HL-60/S4 treated with phorbol 12-myristate 13-acetate at 8.2 ng/mL for 4 days and 3 days (cell line): ENCODE results near the gene AMZ1.

Source experiments
- in situ Hi-C: fragments of 300-500 bp; cut with MboI; formaldehyde crosslinking; loops from 2 replicates; pipeline ENCODE4 v1.15.0; 2022; ENCODE audit warnings: low sequenced_read_pairs

Gene AMZ1

DNA sequence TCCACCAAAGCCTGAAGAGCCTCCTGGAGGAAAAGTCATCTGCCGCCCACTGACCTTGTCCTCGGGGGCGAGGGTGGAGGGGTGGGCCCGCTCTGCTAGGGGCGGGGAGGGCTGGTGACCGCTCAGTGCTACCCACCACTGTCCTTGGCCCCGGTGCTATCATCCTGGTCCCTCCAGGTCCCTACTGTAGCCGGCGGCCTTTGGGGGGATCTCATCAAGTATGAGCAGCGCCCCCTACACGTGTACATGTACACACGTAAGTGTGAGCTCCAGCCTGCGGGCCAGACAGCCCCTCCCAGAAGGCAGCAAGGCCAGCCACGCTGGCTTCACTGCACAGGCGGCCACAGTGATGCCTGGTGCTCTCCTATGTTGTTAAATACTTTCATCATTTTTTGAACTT is 36.7 kb upstream of the AMZ1 start:
- in situ Hi-C loops: no loop called here

DNA sequence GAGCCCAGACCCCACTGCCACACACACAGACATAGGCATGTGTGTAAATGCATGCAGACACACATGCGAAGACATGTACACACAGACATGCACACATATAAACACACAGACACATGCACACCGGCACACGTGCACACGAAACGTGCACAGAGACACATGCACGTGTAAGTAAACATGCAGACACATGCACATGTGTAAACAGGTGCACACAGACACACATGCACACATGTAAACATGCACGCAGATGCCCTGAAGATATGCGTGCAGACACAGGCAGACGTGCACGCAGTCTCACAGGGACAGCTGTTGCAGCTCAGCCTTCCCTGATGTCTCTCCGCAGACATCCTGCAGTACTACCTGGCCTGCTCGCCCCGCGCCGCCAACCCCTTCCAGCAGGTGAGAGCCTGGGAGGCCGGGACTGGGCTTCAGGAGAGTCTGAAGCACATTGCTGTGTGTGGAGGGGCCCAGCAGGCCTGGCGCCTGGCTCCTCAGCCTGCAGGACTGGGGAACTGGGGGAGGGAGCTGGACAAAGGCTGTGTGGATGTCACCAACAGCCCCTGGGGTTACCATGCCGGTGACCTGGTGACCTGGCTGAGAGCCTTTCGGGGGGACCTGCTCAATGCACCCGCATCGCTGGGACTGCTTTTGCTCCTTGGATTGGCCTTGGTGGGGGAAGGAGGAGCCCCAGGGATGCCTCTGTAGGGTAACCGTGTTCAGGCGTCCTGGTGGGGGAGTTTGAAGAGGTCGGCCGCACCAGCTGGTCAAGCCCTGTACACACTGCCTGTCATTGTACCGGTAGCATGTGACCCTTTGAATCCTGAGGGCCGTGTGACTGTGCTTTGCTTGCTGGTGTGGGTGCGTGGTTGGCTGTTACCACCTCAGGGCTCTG is 35.9 kb upstream of the AMZ1 start:
- in situ Hi-C loops: no loop called here

DNA sequence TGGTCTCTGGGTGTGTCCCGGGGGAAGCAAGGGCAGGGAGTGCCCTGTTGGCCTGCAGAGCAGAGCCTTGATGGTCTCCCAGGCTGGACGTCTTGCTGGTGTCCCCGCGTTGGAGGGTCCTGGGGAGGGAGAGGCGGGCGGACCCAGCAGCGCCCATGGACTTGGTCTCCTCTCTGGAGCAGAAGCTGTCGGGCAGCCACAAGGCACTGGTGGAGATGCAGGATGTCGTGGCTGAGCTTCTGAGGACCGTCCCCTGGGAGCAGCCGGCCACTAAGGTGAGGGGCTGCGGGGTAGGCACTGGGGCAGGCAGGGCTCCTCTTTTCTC is 35.3 kb upstream of the AMZ1 start:
- in situ Hi-C loops: no loop called here

DNA sequence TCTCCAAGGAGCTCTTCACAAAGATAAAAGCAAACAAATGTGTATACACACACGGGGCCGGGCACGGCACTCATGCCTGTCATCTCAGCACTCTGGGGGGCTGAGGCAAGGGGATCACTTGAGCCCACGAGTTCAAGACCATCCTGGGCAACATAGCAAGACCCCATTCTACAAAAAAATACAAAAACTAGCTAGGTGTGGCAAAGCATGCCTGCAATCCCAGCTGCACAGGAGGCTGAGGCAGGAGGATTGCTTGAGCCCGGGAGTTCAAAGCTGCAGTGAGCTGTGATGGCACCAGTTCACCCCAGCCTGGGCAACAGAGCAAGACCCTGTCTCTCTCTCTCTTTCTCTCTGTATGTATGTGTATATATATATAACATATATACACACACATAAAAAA is 33.9 kb upstream of the AMZ1 start:
- in situ Hi-C loops: no loop called here

DNA sequence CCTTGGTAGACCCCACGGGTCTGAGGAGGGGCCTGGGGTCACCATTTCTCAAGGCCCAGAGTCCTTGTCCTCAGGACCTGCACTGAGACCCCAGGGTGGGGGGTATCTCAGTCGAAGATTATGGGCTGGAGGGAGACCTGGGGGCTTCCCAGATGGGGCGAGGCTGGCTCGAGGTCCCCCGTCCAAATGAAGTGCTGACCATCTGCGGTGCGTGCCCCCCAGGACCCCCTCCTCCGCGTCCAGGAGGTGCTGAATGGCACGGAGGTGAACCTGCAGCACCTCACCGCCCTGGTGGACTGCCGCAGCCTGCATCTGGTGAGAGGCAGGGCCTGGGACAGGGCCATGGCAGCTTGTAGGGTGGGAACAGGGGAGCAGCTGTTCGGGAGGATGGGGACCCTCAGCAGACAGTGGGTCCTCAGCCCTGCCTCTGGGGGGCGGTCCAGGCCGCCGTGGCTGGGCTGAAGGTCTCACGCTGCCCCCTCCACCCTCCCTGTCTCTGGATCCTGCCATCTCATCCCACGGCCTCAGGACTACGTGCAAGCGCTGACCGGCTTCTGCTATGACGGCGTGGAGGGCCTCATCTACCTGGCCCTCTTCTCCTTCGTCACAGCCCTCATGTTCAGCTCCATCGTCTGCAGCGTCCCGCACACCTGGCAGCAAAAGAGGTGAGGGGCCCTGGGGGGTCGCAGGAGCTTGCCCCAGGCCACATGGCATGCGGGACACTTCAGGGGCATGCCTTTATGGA is 32.0 kb upstream of the AMZ1 start:
- in situ Hi-C loops: no loop called here

DNA sequence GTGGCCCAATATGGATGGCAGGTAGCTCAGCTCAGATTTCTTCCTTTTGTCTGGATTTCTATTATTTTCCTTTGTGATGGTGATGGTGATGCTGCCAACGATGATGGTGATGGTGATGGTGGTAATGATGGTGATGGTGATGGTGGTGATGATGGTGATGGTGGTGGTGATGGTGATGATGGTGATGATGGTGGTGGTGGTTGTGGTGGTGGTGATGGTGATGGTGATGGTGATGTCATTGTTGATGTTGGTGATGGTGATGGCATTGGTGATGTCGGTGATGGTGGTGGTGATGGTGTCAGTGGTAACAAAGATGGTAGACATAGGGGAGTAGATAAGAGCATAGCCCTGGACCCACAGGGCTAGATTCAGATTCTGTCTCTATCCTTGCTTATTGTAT is 30.8 kb upstream of the AMZ1 start:
- in situ Hi-C loops: no loop called here

DNA sequence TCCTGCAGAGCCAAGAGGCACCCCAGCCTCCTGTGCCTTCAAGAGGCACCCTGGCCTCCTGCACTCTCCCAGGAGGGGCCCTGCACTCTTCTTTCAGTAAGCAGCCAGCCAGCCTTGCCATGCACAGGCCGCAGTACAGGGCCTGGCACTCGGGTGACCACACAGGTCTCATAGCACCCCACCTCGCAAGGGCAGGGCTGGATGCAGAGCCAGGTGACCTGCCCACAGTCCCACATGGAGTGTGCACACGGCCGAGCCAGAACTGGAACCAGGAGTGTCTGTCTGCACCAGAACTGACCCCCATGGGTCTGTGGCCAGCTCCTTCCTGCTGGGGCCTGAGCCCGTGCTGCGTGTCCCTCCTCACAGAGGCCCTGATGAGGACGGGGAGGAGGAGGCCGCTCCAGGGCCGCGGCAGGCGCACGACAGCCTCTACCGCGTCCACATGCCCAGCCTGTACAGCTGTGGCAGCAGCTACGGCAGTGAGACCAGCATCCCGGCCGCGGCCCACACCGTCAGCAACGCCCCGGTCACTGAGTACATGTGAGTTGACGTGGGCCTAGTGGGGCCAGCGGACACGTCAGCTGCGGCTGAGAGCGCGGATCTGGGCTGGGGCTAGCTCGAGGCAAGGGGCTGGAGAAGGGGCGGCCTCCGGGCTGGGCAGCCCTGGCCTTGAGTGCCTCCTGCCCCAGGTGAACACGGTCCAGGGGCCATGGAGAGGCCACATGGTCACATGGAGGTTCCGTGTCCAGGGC is 29.9 kb upstream of the AMZ1 start:
- in situ Hi-C loops: no loop called here

DNA sequence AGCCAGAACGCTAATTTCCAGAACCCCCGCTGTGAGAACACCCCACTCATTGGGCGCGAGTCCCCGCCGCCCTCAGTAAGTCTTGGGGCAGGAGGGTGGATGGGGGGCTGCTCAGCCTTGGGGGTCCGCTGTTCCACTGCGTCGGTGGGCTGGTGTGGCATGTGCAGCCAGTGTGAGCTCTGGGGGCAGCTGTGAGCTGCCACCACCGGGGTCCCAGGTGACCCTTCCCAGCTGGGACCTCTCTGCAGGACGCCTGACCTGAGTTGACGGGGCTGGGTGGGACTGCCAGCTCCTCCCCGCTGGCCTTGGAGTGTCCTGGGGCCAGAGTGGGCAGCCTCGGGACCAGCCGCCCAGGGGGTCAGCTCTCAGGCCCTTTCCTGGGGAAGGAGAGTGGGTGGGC is 29.1 kb upstream of the AMZ1 start:
- in situ Hi-C loops: no loop called here

DNA sequence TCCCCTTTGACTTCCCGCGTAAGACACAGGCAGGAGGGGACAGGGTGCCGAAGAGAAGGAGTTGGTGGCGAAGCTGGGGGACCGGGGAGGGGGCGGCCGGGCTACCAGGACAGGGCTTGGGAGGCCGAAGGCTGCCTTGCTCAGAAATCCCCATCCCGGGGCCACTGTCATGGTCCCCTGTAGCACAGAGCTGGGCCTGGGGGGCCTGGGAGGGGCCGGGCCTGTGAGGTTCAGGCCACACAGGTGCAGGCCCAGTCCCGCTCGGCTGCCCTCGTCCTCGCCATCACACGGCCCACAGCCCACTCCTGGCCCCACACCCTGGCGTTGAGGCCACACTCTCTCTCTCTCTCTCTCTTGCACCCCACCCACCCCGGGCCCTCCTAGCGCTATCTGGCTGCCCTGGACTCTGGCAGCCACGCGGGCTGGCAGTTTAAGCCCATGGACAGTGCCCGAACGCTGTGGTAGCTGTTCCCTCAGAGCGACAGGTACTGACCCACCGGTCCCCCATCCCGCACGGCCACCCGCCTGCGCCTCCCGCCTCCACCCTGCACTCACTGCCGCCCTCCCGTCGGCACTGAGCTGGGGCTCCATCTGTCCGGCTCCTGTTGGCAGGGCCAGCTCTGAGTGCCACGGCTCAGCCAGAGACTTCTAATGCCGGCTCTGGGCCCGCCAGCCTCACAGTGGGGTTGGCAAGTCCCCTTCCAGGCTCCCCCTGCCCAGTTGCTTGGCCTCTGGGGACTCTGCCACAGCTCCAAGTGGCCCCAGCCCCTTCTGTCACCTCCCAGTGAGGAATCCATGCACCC is 28.2 kb upstream of the AMZ1 start:
- in situ Hi-C loops: no loop called here

DNA sequence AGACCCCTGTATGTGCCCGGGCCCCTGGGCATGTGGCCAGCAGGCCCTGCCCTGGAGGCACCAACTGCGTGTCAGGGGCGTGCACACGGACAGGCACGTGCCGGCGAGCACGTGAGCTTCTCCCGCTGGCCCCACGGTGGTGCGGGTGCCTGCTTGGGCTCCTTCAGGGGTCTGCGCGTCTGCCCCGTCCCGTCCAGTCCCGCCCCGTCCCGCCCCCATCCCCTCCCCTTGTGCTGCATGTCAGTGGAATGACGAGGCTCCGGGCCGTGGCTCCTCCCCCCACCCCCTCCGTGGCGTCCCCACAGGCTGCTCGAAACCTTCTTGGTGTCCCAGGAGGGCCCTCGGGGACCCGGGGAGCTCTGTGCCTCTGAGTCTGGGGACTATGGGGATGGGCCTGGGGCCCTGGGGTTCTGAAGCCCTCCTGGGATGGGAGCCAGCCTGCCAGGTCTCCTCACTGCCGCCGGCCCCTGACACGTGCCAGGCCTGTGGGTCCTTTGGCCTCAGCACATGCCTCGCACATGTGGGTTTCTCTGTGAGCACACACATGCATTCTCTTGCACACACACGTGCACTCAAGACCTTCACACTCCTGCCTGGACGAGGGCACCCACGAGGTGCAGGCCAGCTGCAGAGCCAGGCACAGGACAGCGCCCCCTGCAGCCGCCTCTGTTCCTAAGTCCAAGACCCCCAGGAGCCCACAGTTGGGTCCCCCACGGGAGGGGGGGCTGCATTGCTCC is 27.5 kb upstream of the AMZ1 start:
- in situ Hi-C loops: no loop called here

DNA sequence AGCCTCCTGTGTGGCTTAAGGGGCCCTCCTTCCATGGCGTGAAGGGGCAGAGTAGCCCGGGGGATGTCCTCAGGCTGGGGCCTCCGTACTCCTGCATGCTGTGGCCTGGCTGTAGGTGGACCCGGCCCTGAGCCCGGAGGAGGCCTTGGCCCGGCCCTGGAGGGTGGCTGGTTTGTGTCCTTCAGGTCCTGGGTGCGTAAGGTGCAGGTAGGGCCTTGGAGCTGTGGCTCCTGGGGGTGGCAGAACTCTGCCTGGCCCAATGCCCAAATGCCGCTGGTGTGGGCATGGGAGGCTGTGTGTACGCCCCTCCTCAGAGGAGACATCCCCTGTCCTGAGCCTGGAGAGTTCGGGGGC is 26.9 kb upstream of the AMZ1 start:
- in situ Hi-C loops: no loop called here

DNA sequence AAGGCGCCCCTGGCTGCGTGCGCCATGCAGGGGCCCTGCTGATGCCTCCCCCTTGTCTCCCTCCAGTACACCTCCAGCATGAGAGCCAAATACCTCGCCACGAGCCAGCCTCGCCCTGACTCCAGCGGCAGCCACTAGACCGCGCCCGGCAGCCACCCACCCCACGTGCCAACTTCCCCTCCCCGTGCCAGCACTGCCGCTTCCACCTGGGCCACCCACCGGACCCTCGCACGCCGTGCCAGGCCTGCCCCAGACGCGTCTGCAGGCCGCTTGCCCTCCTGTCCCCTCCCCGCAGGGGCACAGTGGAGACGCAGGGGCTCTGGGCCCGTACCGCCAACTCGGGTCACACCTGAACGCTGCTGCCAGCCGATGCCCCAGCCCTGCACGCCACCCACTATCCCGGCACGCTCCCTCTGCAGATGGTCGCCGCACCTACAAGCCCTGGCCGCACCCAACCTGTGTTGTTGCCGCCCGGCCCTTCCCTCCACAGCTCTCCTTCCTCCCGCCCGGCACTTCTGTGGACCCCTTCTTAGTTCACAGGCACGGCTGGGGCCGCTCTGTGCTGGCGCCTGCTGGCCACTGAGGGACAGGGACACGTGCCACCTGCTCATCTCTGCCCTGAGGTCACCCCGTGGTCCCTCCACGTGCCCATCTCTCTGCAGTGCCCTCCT is 26.3 kb upstream of the AMZ1 start:
- in situ Hi-C loops: no loop called here

DNA sequence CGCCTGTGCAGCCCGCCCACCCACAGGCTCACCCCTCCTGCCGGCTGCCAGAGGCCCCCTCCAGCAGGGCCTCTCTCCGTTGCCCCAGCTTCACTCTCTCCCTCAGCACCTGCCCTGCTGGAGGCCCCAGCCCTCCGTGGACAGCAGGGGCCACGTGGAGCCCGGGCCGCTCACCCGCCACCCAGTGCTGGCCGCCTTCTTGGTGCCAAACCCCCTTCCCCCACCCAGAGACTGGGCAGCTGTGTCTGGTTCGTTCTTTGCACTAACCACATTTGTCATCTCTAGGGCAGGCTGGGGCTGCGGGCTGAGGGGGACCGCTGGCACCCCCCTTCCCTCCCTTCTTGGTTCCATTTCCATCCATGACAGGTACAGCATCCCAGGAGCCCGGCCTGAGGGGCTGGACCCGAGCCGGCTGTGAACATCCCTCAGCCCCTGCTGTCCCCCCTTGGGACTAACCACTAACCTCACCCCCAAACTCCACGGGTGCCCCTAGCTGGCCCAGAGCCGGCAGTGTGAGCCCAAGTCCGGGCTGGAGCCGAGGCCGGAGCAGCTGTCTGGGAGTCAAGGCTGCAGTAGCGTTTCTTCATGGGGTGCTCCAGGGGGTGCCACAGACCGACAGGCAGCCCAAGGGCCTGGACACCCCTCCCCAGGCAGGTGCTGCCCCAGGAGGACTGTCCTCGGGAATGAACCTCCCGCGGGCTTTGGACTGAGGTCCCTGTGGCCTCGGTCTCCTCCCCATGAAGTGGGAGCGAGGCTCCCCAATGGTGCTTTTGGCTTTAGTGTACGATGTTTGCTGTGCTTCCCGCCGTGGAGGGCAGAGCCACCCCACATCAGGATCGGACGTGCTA is 25.5 kb upstream of the AMZ1 start:
- in situ Hi-C loops: no loop called here

DNA sequence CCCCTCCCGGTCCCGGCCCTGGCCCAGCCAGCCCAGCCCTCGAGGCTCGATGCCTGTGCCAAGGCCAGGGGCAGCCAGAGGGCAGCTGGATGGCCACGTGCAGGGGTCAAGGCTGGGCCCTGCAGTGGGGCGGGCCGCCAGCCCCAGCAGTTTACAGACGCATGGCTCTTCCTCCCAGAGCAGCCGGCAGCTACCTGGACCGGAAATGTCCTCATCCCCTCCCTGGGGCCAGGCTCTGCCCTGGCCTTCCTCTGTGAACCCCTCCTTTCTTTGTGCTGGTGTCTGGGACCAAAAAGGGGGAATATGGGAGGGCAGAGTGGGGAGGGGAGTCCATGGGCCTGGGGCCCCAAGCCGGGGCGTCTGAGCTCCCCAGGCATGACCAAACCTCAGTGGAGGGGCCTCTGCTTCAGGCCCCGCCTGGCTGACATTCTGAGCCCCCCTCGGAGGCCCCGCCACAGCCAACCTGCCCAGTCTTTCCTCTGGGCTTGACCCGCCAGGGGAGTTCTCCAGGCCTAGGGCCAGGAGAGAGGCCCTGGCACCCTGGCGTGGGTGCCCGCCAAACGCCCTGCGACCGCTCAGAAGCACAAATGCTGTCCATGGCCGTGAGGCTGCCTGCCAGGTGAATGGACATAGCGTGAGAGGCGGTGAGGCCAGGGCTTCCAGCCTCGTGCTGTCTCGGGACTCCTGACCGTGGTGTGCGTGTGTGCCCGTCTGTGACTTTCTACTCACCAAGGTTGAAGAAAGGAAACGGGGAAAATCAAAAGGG is 24.7 kb upstream of the AMZ1 start:
- in situ Hi-C loops: no loop called here

DNA sequence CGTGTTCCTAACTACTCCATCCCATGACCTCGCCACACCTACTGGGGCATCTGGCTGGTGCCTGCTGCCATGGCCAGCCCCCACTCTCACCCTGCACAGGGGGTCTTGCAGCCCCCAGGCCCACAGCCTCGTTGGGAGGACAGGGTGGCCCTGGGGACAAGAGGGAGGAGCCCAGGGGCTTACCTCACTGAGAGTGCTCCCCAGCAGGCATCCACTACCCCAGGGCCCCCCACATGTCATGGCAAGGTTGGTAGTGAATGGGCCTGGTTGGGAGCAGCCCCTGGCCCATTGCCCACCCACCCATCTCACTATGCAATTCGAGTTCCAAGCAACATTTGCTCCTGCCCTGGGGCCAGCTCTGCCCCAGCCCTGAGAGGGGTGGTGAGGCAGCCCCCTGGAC is 24.0 kb upstream of the AMZ1 start:
- in situ Hi-C loops: no loop called here

DNA sequence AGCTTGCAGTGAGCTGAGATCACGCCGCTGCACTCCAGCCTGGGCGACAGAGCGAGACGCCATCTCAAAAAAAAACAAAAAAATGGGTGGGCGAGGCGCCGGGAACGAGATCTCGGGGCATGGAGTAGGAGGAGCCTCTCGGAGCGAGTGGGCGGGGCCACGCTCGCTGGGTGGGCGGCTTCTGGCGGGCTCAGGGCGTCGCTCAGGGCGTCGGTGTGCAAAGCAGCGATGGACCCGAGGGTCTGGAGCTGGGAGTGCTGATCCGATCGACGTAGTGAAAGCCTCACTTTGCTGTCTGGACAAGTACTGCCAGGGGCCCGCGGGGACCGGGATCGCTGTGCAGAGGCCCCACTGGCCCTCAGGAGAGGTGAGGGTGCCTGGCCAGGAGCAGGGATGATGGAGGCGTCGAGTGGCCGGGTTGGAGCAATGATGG is 22.6 kb upstream of the AMZ1 start:
- in situ Hi-C loops: no loop called here

DNA sequence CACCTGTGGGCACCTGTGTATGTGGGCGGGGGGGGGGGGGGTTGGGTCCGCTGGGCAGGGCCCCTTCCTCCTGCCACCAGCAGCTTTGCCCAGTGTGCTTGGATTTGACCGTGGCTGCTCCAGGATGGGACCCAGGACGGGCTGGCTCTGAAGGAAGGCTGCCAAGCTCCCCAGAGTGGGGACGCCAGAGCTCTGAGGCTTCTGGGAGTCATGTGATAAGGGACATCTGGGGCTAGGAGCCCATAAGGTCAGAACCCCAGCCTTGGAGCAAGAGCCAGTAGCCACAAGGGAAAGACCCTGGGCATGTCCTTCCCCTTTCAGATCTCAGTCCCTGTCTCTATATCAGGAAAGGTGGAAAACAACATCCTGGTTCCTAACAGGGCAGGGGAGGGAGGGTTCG is 21.8 kb upstream of the AMZ1 start:
- in situ Hi-C loops: no loop called here

DNA sequence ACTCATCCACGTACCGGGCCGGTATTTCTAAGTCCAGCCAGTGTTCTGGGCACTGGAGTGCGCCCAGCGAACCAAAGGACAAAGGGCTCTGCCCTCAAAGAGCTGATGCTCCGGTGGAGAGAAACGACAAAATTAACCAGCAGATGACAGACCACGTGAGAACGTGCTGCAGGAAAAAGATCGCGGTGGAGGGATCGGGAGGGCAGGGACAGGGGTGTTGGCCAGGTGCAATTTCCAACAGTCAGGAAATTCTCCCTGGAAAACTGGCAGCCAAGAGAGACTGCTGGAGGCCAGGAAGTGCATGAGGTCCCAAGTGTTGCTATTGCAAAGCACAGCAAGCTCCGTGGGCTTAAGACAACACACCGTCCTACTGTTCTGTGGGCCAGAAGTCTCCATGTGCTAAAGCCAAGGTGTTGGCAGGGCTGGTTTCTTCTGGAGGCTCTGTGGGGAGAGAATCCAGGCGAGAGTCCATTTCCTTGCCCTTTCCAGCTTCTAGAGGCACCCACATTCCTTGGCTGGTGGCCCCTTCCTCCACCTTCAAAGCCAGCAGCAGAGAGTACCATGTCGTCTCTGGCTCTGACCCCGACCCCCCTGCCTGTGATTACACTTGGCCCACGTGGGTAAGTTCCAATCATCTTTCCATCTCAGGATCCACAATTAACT is 21.3 kb upstream of the AMZ1 start:
- in situ Hi-C loops: no loop called here
